Right cardiac atrium (tissue), 5 donors: Measurements from ENCODE around the gene CSMD2. TPM values are rescaled to one million over a fixed set of nuclear protein-coding genes. Genes with fewer than 3 reads are reported as not detected.
"Not testable (repeated sequence)": the region's sequence is repeated elsewhere in the genome, so short reads cannot be mapped to it uniquely, and the experiment has no call there.

Source experiments
- ATAC-seq, 2 donors: fragments of 200-7000 bp; cut with Tn5 transposase; one replicate each; pipeline versions ENCODE4 v1.8.0 to v1.9.1; 2020; ENCODE audit warnings: moderate library complexity in 2 of 2, mild to moderate bottlenecking in 1 of 2
- DNase-seq, 3 donors: peaks; one replicate each; pipeline ENCODE4 v3.0.0-alpha.2; 2020
- H3K27ac ChIP-seq: one replicate; pipeline ENCODE4 v1.5.1; 2013; ENCODE audit warnings: mild to moderate bottlenecking, low read length, control low read depth, moderate library complexity
- H3K27me3 ChIP-seq: one replicate; pipeline ENCODE4 v1.6.1; 2013; ENCODE audit not compliant: control insufficient read depth, insufficient read depth
- H3K4me1 ChIP-seq: one replicate; pipeline ENCODE4 v1.6.1; 2013; ENCODE audit warnings: low read length; ENCODE audit not compliant: control insufficient read depth, insufficient read depth
- H3K4me3 ChIP-seq: one replicate; pipeline ENCODE4 v1.5.1; 2013; ENCODE audit warnings: low read length, control low read depth
- H3K9me3 ChIP-seq: one replicate; pipeline ENCODE4 v1.6.1; 2013; ENCODE audit warnings: low read length; ENCODE audit not compliant: control insufficient read depth
- WGBS: extraction: QIAGEN DNeasy Blood & Tissue Kit; methylation state at CpG from one replicate; pipeline ENCODE4 v1.1.7; 2013; 5-methylcytosine and 5-hydroxymethylcytosine counted together
- intact Hi-C, 4 donors: fragments of 100-400 bp; cut with DNase I; formaldehyde crosslinking; loops; one replicate each; pipeline versions ENCODE4 v1.11.0 to v1.14.0; 2022 to 2023
- polyA plus RNA-seq: library from polyadenylated mRNA; stranded (reverse); fragments of 200-250 nt; gene quantifications from one replicate; pipeline ENCODE4 v1.2.3, GENCODE V29; 2013
- total RNA-seq, 4 donors: library from RNA; stranded (reverse); fragmentation: NEBNext Ultra II Directional; extraction: Animal tissue kit (Norgen Biotek cat#: 25700); gene quantifications; one replicate each; pipeline ENCODE4 v1.2.1, GENCODE V29; 2021
- donor health status: healthy with polysubstance abuse.
- donor health status: DM: no; HTN: yes; CAD: no.
- donor health status: DM: no; HTN: no; CAD: no.
- donor health status: DM: no; HTN: yes; CAD: no; lungs with severe emphysema.
- donor health status: DM: yes; HTN: yes; CAD: no.

The CSMD2 gene
- total and polyA plus RNA-seq, 5 donors: 0.11 to 0.59 (median 0.38) TPM

DNA sequence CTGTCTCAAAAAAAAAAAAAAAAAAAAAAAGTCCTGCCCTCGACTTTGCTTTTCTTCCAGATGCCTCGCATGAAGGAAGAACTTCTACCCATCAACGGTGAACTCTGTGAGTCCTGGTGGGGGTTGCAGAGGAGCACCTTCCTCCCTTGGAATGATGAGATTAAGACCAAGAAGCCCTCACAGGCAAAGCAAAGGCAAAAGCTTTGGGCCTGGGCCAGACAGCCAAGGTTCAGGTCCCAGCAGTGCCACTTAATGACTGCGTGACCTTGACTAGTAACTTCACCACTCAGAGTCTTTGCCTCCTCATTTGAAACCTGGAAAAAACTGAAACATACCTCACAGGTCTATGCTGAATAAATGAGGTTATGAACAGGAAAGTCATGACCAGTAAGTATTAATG lies 637.1 kb downstream of the CSMD2 start:
- Histone ChIP-seq H3K9me3 (no peaks in the 10 kb centered on the region), H3K4me1 (no peaks in the 10 kb centered on the region), H3K4me3 (no peak overlapping the region), H3K27ac (no peak overlapping the region), H3K27me3 (no peaks in the 10 kb centered on the region)
- DNase-seq: no peak
- no peak for ATAC-seq
- intact Hi-C loops: no loop called here
- WGBS: 85% methylated on average over 4 of the region's 4 CpGs

DNA sequence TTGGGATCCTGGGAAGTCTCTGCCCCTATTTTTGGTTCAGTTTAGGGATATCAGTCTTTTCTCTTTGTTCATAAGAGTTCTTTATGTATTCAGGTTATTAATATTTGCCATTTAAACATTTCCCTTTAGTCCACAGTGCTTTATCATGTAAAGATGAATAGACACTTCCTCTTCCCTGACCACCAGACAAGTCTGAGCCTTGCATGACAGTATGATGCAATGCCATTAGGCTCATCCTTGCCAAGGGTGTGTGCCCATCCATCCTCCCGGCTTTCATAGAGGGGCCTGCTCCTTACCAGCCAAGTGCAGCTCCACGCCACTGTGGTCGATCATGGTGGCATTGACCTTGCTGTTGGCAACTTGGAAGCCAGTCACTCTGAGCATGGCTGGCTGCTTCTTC lies 640.4 kb downstream of the CSMD2 start:
- no peaks in the 10 kb centered on the region for H3K27me3 ChIP-seq
- H3K27ac ChIP-seq: no peak overlapping the region
- H3K9me3 ChIP-seq: no peaks in the 10 kb centered on the region
- H3K4me1 ChIP-seq: no peaks in the 10 kb centered on the region
- 93% methylated on average over 3 of the region's 3 CpGs for WGBS
- intact Hi-C loops: no loop called here
- ATAC-seq: no peak
- no peak for DNase-seq
- H3K4me3 ChIP-seq: no peak overlapping the region

DNA sequence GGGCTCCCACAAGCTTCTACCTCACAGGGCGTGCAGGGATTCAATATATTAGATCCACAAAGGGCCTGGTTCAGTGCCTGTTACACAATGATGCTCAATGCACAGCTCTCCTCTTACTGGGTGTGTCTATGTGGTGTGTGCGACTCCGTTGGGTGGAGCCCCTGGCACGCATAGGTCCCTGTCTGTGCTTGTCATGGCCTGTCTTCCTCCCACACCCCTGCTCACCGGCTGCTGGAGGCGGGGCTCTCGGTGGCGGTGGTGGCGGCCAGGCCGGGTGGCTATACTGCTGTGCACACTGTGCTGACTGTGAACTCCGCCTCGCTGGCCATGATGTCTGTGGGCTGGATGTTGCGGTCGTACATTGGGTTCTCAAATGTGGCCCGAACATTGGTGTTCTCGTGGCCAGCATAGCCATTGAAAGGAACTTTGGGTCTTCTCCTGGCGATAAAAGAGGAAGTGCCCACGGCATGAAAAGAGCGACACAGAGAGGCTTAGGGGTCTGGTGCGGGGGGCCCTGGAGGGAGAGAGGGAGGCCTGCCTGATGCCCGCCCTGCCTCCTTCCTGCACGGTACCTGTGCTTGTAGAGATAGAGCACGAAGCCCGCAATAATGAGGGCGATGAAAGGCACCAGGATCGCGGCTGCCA lies 645.7 kb downstream of the CSMD2 start:
- 92% methylated on average over 27 of the region's 27 CpGs for WGBS
- Histone ChIP-seq H3K4me1 (no peaks in the 10 kb centered on the region), H3K27ac (no peak overlapping the region), H3K9me3 (no peaks in the 10 kb centered on the region), H3K27me3 (no peaks in the 10 kb centered on the region), H3K4me3 (no peak overlapping the region)
- ATAC-seq: no peak
- intact Hi-C loops: no loop called here
- no peak for DNase-seq

DNA sequence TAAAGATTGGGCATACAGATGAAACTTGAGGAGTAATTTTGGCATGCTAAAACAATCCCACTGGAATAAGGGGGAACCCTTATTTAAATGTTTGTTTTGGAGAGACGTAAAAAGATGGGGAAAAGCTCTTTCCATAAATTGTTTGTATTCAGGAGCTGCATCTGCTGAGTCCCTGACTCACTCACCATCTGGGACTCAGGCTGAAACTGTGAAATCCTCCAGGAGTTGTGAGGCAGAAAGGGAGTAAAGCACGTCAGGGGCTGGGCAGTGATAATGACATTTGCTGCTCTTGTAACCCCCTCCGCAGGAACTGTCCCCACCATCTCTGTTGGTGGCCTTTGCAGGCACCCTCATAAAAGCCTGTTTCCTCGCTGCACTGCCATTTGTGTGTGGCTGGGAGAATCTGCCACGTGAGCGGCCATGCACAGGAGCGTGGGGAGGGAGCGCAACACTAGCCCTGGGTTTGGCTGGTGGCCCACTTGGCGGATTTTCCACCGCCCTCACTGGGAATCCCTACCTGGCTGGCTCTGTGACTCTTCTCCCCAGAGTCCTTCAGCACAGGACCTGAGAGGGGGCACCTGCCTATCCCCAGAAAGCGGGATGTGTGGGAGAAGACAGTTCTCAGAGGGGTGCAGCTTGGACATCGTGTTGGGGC lies 647.3 kb downstream of the CSMD2 start:
- intact Hi-C loops: no loop called here
- Histone ChIP-seq H3K9me3 (no peaks in the 10 kb centered on the region), H3K27ac (no peak overlapping the region), H3K4me1 (no peaks in the 10 kb centered on the region), H3K27me3 (no peaks in the 10 kb centered on the region), H3K4me3 (no peak overlapping the region)
- 80% methylated on average over 12 of the region's 12 CpGs for WGBS
- ATAC-seq (no peak), DNase-seq (peak in 1 of 3 donors; percentile 46)

DNA sequence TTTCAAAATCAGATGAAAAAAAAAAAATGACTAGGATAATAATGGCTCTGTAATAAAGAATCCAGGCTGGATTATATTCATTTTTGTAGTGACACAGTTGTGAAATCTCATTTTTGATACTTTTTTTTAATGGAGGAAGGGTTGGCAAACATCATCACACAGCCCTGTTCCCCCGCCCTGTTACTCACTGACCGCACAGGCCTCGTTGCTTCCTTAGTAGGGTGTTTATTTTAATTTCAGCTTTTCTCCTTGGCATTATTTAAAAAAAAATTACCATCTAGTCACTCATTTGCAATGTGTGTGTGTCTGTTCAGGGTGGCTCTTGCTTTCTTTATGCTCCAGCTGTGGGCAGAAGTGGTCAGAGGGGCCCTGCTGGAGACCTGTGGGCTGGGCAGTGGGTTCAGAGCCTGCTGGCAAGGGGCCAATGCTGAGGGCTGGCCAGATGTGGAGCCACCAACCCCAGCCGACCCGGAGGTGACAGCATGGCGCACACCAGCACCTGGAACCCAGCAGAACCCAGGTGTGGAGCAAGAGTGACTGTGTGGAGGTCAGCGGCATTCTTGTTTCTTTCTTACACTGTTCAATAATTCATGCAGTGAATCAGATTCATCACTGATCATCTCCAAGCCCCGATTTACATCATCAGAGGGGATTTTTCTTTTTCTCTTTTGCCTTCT lies 648.0 kb downstream of the CSMD2 start:
- no peaks in the 10 kb centered on the region for H3K4me1 ChIP-seq
- intact Hi-C loops: no loop called here
- H3K4me3 ChIP-seq: no peak overlapping the region
- H3K27me3 ChIP-seq: no peaks in the 10 kb centered on the region
- no peak overlapping the region for H3K27ac ChIP-seq
- WGBS: 74% methylated on average over 8 of the region's 8 CpGs
- DNase-seq (peak in 1 of 3 donors; percentile 50), ATAC-seq (no peak)
- no peaks in the 10 kb centered on the region for H3K9me3 ChIP-seq

DNA sequence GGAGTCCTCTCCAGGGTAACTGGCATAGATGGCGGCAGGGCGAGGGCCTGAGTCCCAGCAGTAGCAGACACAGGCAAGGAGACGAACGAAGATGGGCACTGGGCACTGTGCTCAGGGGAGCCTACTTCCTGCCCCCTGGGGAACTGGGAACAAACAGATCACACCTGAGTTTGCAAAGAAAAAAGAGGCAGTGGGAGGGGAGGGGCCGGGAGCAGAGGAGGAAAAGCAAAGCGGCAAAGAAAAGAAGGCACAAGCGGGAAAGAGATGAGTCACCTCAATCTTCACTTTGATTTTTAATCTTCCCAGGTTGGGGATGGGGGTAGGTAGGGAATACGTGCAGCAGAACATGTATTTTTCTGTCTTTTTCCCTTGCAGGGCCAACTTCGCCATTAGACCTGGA lies 648.6 kb downstream of the CSMD2 start:
- no peak overlapping the region for H3K4me3 ChIP-seq
- H3K4me1 ChIP-seq: no peaks in the 10 kb centered on the region
- intact Hi-C loops: no loop called here
- H3K9me3 ChIP-seq: no peaks in the 10 kb centered on the region
- no peak overlapping the region for H3K27ac ChIP-seq
- H3K27me3 ChIP-seq: no peaks in the 10 kb centered on the region
- ATAC-seq: no peak
- 92% methylated on average over 9 of the region's 9 CpGs for WGBS
- DNase-seq: no peak

DNA sequence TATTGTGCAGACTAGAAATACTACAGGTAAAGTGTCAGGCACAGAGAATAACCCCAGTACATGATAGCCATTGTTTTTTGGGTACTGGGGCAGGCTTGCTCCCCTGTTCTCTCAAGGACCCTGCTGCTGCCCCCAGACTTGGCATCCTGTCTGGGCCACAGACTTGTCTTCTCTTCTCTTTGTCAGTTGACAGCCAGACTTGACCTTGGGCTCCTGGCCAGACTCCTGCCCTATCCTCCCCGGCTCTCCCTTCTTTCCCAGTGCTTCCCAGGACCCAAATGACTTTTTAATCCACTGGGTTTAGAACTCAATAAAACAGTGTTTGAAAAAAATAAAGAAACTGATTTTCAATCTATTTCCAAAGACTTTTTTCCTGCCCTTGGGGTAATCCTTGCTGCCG lies 649.4 kb downstream of the CSMD2 start:
- H3K27me3 ChIP-seq: no peaks in the 10 kb centered on the region
- 61% methylated on average over 2 of the region's 2 CpGs for WGBS
- peak in 2 of 3 donors; percentile 60 to 61 for DNase-seq
- intact Hi-C loops: no loop called here
- no peak overlapping the region for H3K4me3 ChIP-seq
- H3K27ac ChIP-seq: no peak overlapping the region
- peak; percentile 47 to 50 for ATAC-seq
- no peaks in the 10 kb centered on the region for H3K9me3 ChIP-seq
- no peaks in the 10 kb centered on the region for H3K4me1 ChIP-seq

DNA sequence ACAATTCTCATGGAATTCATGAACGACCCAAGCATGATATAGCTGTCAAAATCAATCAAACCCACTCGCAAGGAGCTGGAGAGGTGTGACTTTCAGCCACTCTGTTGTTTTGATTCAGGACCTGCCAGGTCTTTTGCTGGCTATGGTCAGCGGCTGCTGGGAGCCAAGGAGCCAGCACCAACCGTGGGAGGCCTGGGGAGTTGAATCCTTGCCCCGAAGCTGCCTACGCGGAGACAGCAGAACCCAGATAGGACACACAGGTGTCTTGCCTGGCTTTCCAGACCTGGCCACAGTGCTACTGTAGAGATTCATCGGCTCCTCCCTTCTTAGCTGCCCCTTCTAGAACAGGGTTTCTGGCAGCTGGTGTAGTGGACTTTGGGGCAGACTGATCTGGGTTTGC lies 649.9 kb downstream of the CSMD2 start:
- Histone ChIP-seq H3K27ac (no peak overlapping the region), H3K4me1 (no peaks in the 10 kb centered on the region), H3K27me3 (no peaks in the 10 kb centered on the region), H3K4me3 (no peak overlapping the region), H3K9me3 (no peaks in the 10 kb centered on the region)
- no peak for DNase-seq
- WGBS: 60% methylated on average over 8 of the region's 8 CpGs
- peak in 1 of 2 donors; percentile 41 for ATAC-seq
- intact Hi-C loops: no loop called here

DNA sequence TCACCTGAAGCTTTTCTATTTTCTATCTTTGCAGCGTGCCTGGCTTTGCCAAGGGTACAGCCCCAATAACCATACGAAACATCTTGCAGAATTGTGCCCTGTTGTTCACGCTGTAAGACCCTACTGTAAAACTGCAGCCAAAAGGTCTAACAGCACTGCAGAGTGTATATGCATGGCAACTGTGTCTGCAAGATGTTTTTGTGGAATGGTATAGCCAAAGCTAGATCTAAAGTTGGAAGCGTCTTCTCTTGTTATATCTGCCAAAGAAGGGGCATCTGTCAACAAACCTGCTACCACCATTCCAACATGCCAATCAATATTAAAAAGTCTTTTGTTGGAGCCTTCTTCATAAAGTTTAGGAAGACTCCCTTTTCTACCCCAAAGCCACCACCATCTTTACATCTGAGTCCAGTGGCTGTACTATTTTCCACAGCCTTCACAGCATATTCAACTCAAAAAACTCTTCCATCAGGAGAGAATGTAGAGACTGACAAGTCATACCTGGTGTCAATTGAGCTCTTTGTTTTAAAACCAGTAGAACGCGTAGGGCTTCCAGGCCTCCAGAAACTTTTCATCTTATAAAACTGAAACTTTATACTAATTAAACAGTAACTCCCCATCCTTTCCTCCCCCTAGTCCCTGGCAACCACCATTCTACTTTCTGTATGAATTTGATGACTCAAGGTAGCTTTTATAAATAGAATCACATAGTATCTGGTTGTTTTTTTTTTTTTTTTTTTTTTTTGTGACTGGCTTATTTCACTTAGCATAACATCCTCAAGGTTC lies 652.6 kb downstream of the CSMD2 start:
- no peaks in the 10 kb centered on the region for H3K9me3 ChIP-seq
- no peak overlapping the region for H3K4me3 ChIP-seq
- no peak overlapping the region for H3K27ac ChIP-seq
- WGBS: 87% methylated on average over 6 of the region's 6 CpGs
- DNase-seq (no peak), ATAC-seq (no peak)
- H3K4me1 ChIP-seq: no peaks in the 10 kb centered on the region
- H3K27me3 ChIP-seq: no peaks in the 10 kb centered on the region
- intact Hi-C loops: no loop called here

DNA sequence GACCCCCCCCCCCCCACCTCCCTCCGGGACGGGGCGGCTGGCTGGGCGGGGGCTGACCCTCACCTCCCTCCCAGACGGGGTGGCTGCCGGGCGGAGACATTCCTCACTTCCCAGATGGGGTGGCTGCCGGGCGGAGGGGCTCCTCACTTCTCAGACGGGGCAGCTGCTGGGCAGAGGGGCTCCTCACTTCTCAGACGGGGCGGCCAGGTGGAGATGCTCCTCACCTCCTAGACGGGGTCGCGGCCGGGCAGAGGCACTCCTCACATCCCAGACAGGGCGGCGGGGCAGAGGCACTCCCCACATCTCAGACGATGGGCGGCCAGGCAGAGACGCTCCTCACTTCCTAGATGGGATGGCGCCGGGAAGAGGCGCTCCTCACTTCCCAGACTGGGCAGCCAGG lies 655.8 kb downstream of the CSMD2 start:
- intact Hi-C loops, H3K4me1 ChIP-seq, ATAC-seq, H3K27me3 ChIP-seq, H3K27ac ChIP-seq, DNase-seq, H3K9me3 ChIP-seq, H3K4me3 ChIP-seq: not testable (repeated sequence)
- 93% methylated on average over 24 of the region's 24 CpGs for WGBS

DNA sequence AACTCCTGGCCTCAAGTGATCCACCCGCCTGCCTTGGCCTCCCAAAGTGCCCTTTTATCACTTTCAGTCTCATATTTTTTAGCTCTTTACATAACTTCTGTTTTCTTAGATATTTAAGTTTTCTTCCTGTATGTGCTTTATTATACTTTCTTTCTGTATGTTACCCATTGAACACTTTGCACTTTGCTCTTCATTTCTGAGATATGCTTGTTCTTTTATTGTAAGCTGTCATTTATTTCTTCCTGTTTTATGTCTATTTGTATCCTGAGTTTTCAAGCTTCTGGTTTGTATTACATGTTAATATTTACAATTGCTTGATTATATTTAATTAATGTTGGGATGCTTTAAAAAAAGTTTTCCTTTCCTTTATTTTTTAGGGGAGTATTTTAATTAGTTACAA lies 656.9 kb downstream of the CSMD2 start:
- intact Hi-C loops: no loop called here
- H3K27me3 ChIP-seq: no peaks in the 10 kb centered on the region
- DNase-seq (no peak), ATAC-seq (no peak)
- H3K4me1 ChIP-seq: no peaks in the 10 kb centered on the region
- no peak overlapping the region for H3K4me3 ChIP-seq
- no peak overlapping the region for H3K27ac ChIP-seq
- no peaks in the 10 kb centered on the region for H3K9me3 ChIP-seq
- 77% methylated on average over 1 of the region's 1 CpG for WGBS
